SK-N-SH (cell line): ENCODE measurements around the gene SLITRK2.

Experiments used
- EP300 ChIP-seq, 2 experiments: IDR thresholded peaks; 2 replicates each; pipeline versions ENCODE4 v1.4.0 to v1.6.1; 2012; ENCODE audit warnings: borderline replicate concordance in 1 of 2, low read depth in 1 of 2, low read length in 1 of 2
- EZH2phosphoT487 ChIP-seq: fragments of 200-600 bp; sonication (generic); IDR thresholded peaks from 2 replicates; pipeline ENCODE4 v1.6.1; 2017; ENCODE audit warnings: low read depth, mixed run types, mild to moderate bottlenecking, antibody characterized with exemption, moderate library complexity, borderline replicate concordance
- FOXM1 ChIP-seq: IDR thresholded peaks from 2 replicates; pipeline ENCODE4 v1.4.0; 2012; ENCODE audit warnings: low read depth, mild to moderate bottlenecking
- JUND ChIP-seq: IDR thresholded peaks from 2 replicates; pipeline ENCODE4 v1.4.0; 2012
- MEF2A ChIP-seq: IDR thresholded peaks from 2 replicates; pipeline ENCODE4 v1.4.0; 2012; ENCODE audit warnings: low read depth, borderline replicate concordance
- POLR2AphosphoS5 ChIP-seq: IDR thresholded peaks from 2 replicates; pipeline ENCODE4 v1.6.1; 2012; ENCODE audit warnings: low read depth, low read length
- RAD21 ChIP-seq: IDR thresholded peaks from 2 replicates; pipeline ENCODE4 v1.6.1; 2012; ENCODE audit warnings: mild to moderate bottlenecking, low read length
- TAF1 ChIP-seq: IDR thresholded peaks from 2 replicates; pipeline ENCODE4 v1.6.1; 2012; ENCODE audit warnings: low read depth, mild to moderate bottlenecking, low read length, moderate library complexity, borderline replicate concordance
- TF ChIP-seq, protein P1 (sequence below): IDR thresholded peaks from 2 replicates; pipeline ENCODE4 v1.4.0; 2012; ENCODE audit warnings: low read depth
- TF ChIP-seq, protein P2 (sequence below): fragments of 150-350 bp; IDR thresholded peaks from 2 replicates; pipeline ENCODE4 v1.6.1; 2017; ENCODE audit warnings: antibody characterized with exemption, low read length, low read depth, borderline replicate concordance
- TF ChIP-seq, protein P3 (sequence below): fragments of 200-600 bp; sonication (generic); IDR thresholded peaks from 2 replicates; pipeline ENCODE4 v1.6.1; 2017; ENCODE audit warnings: antibody characterized with exemption, mild to moderate bottlenecking, moderate library complexity
- TF ChIP-seq, protein P4 (sequence below): IDR thresholded peaks from 2 replicates; pipeline ENCODE4 v1.4.0; 2012; ENCODE audit warnings: low read depth, borderline replicate concordance
- TF ChIP-seq, protein P5 (sequence below): IDR thresholded peaks from 2 replicates; pipeline ENCODE4 v1.6.1; 2012; ENCODE audit warnings: mild to moderate bottlenecking, low read depth, low read length, moderate library complexity

DNA sequence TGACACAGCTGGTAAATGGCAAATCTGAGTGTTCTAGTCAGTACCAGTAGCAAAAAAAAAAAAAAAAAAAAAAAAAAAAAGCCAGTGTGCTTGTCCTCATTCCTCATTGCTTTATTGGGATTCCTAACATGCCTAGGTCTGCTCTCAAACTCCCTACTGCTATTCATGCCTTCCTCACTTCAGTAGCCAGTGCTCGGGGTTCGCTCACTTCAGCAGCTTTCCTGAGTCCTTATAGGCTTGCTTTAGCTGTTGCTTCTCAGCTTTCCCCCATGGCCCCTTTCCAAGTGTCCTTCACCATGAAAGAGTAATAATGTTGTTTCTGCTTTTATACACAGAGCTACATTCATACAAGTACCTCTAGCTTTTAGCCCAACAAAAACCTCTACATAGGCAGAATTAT, 30.8 kb downstream of the SLITRK2 start:
- TF ChIP-seq, protein P1, sequence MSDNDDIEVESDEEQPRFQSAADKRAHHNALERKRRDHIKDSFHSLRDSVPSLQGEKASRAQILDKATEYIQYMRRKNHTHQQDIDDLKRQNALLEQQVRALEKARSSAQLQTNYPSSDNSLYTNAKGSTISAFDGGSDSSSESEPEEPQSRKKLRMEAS = no peak
- TF ChIP-seq, protein P2, sequence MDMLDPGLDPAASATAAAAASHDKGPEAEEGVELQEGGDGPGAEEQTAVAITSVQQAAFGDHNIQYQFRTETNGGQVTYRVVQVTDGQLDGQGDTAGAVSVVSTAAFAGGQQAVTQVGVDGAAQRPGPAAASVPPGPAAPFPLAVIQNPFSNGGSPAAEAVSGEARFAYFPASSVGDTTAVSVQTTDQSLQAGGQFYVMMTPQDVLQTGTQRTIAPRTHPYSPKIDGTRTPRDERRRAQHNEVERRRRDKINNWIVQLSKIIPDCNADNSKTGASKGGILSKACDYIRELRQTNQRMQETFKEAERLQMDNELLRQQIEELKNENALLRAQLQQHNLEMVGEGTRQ = no peak
- no peak for TF ChIP-seq EZH2phosphoT487
- TF ChIP-seq, protein P3, sequence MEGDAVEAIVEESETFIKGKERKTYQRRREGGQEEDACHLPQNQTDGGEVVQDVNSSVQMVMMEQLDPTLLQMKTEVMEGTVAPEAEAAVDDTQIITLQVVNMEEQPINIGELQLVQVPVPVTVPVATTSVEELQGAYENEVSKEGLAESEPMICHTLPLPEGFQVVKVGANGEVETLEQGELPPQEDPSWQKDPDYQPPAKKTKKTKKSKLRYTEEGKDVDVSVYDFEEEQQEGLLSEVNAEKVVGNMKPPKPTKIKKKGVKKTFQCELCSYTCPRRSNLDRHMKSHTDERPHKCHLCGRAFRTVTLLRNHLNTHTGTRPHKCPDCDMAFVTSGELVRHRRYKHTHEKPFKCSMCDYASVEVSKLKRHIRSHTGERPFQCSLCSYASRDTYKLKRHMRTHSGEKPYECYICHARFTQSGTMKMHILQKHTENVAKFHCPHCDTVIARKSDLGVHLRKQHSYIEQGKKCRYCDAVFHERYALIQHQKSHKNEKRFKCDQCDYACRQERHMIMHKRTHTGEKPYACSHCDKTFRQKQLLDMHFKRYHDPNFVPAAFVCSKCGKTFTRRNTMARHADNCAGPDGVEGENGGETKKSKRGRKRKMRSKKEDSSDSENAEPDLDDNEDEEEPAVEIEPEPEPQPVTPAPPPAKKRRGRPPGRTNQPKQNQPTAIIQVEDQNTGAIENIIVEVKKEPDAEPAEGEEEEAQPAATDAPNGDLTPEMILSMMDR = no peak
- TF ChIP-seq TAF1 = no peak
- TF ChIP-seq, protein P4, sequence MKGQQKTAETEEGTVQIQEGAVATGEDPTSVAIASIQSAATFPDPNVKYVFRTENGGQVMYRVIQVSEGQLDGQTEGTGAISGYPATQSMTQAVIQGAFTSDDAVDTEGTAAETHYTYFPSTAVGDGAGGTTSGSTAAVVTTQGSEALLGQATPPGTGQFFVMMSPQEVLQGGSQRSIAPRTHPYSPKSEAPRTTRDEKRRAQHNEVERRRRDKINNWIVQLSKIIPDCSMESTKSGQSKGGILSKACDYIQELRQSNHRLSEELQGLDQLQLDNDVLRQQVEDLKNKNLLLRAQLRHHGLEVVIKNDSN = no peak
- no peak for TF ChIP-seq JUND
- no peak for TF ChIP-seq FOXM1
- no peak for TF ChIP-seq POLR2AphosphoS5
- TF ChIP-seq EP300 (IDR thresholded peaks at IDR 0.05; ENCODE audit: borderline replicate concordance in 1 of 2, low read depth in 1 of 2, low read length in 1 of 2) = no peak
- no peak for TF ChIP-seq RAD21
- no peak for TF ChIP-seq MEF2A
- TF ChIP-seq, protein P5, sequence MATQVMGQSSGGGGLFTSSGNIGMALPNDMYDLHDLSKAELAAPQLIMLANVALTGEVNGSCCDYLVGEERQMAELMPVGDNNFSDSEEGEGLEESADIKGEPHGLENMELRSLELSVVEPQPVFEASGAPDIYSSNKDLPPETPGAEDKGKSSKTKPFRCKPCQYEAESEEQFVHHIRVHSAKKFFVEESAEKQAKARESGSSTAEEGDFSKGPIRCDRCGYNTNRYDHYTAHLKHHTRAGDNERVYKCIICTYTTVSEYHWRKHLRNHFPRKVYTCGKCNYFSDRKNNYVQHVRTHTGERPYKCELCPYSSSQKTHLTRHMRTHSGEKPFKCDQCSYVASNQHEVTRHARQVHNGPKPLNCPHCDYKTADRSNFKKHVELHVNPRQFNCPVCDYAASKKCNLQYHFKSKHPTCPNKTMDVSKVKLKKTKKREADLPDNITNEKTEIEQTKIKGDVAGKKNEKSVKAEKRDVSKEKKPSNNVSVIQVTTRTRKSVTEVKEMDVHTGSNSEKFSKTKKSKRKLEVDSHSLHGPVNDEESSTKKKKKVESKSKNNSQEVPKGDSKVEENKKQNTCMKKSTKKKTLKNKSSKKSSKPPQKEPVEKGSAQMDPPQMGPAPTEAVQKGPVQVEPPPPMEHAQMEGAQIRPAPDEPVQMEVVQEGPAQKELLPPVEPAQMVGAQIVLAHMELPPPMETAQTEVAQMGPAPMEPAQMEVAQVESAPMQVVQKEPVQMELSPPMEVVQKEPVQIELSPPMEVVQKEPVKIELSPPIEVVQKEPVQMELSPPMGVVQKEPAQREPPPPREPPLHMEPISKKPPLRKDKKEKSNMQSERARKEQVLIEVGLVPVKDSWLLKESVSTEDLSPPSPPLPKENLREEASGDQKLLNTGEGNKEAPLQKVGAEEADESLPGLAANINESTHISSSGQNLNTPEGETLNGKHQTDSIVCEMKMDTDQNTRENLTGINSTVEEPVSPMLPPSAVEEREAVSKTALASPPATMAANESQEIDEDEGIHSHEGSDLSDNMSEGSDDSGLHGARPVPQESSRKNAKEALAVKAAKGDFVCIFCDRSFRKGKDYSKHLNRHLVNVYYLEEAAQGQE = no peak
